ENCODE measurements around the gene PLD1.
A peak's percentile ranks its signal among the peaks of the same experiment; 100 is the strongest.

Gene PLD1

GRCh38 chr3:171556574-171557145 lies 253.6 kb downstream of the PLD1 start:
- no peak for DNase-seq

- DNase-seq = peak; percentile 54
These were observed 254.1 kb downstream of the PLD1 start for GRCh38 chr3:171556148-171556547.

GRCh38 chr3:171553086-171553485 lies 257.2 kb downstream of the PLD1 start:
- peak; percentile 65 for DNase-seq

DNA sequence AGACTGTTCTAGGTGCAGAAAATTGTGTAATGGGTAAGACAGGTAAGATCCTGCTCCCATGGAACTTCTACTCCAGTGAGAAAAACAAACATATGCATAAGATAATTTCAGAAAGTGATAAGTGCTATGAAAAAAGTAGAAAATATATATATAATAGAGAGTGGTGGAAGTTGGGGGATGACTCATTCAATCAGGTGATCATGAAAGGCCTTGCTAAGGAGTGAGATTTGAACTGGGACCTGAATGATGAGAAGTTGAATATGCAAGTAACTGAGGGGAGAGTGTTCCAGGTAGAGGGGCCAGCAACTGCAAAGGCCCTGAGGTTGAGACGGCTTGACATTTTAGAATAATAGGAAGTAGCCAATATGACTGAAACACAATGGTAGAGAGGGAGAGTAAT lies 257.8 kb downstream of the PLD1 start:
- no peak for DNase-seq

DNA sequence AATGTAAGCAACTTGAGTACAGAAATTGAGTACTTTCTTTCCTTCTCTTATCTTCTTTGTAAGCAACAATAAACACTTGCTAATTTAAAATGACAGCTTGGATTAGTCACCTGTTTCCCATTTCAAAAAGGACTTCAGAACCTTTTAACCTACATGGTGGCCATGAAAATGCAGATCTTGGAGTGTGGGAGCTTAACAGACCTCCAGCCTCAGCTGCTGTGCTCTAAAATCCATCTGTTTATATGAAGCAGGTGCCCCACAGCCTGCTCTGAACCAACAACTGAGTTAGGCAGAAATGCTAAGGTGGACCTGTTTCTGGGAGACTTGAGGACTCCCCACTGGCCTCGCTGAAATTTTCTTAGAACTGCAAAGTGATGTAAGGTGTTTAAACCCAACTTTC lies 259.0 kb downstream of the PLD1 start:
- DNase-seq = no peak
